Hypothalamus (tissue), 51 donors: ENCODE results near the gene CGB1.
"Not testable (repeated sequence)": the region's sequence is repeated elsewhere in the genome, so short reads cannot be mapped to it uniquely, and the experiment has no call there.

Experiments used
- DNase-seq, 51 donors: peaks; one replicate each; lab custom pipeline; 2025; lab: John Stamatoyannopoulos, UW

The CGB1 gene

DNA sequence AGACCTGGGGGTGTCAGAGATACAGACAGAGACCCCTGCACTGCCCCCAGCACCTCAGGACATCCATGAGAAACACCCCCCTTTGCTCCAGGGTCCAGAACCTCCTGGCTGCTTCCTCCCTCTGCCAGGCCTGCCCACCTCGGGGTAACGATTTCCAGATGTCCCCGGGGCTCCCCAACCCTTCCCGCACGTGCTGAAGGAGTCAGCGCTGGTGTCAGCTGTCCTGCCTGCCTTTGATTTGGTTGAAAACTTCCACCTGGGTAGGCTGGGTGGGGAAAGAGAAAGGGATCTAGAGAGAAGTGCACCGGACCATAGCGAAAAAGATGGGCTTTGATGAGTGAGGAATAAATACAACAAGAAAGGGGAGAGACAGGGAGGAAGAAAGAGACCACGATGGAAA is 22.4 kb upstream of the CGB1 start:
- no peak for DNase-seq

DNA sequence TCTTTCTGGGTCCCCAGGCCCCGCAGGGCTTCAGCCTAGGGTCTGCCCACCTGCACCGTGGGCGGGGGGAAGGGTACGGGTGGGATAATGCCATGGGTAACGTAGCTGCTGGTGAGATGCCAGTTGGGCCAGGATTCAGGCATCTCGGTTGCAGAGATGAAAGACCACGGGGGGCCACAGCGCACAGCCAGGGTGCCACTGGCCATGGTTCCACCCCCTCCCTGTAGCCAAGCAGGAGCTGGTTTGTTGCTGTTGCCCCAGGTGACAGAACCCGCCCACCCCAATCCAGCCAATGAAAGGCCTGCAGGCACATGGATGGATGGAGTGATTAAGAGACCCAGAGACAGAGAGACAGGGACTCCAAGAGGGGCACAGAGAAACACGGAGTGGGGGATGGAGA is 21.9 kb upstream of the CGB1 start:
- DNase-seq, result no peak

DNA sequence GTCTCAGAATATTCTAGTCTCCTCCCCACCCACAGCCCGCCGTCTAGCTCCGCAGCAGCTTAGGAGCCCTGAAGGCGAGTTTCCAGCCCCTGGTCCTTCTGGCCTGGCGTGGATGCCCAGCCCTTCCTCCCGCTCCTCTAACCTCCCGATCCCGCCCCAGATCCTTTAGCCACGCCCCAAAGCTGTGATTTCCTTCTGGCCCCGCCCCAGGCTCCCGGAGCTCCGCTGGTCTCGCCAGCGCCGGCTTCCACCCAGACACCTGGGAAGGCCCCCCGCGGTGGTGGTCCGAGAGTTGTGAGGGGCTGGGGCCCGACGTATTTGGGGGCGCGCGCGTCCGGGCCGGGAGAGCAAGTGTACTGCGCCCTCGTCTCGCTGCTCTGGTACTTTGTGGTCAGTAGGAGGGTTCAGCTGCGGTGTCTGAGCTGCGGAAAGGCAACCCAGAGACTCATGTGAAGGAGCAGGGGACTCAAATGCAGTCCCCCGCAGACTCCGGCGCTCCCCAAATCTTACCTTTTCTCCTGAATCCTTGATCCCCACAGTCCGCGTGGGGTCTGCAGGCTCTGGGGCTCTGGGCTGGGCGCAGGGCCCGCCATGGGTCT is 21.0 kb upstream of the CGB1 start, which contains the start of gene CGB7:
Gene CGB7, minus strand, starts transcription at position 114 of the 599 bp plus-strand sequence. CDS start 2,374 bp downstream, outside the sequence.
- DNase-seq, result peak in 8 of 51 donors; percentile 0 to 18 (median 14)

DNA sequence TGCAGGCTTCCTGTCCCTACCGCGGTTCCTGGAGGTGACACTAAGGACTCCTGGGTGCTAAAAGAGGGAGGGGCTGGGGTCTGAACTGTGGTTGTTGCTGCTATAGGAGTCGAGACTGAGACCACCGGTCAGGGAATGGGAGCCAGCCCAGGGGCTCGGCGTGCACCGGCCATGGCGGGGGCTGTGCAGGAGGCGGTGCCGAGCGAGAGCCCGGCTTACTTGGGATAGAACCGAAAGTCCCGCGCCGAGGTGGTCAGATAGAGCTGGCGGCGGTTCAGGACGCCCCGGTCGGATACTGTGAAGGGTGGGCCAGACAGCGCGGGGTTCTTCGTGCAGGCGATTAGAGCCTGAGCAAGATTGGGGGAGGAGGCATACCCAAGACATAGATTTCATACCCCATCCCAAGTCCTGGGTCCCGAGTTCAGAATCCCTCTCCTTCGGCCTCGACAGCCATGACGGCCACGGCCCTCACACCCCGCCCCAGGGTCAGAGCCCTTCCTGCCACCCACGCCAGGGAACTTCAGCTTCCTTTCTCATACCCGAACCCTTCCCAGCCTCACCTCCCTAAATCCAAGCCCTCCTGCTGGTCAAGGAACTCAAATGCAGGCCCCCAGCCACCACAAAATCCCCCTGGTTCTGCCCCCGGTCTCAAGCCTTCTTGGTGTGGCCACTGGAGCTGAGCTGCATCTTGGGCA is 20.4 kb upstream of the CGB1 start:
- not testable (repeated sequence) for DNase-seq

DNA sequence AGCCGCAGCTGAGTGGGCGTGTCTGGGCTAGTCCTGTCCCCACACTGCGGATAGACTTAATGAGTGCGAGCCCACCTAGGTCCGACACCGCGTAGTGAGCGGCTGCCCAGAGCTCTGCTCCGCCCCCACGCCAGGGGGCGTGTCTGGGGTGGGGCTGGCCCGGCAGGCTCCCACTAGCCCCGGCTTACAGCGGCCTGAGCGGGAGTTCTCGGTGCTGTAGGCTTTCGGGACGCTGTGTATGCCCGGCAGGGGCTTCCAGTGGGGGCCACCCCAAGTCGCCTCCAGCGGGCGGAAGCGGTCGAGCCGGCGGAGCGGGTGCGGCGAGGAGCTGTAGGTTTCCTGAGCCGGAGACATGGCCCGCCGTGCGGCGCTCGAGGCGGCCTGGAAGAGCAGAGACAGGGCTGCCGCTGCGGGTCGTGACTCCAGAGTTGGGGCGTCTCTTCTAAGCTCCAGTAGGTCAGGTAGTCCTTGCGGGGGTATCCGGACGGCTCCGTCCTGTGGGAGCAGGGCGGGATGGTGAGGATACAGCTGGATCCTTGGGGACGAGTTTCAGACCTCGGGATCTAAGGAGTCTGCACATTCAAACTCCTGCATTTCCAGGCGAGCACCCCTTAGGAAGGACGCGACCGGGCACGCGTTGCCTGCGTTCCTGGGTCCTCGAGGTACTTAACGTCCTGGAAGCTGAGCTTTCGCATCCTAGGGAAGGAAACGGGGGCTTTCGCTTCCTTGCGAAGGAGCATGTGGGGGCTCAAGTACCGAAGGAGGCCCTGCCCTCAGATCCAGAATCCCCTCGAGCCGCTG is 19.6 kb upstream of the CGB1 start:
- DNase-seq, result peak in 12 of 51 donors; percentile 1 to 32 (median 7)

DNA sequence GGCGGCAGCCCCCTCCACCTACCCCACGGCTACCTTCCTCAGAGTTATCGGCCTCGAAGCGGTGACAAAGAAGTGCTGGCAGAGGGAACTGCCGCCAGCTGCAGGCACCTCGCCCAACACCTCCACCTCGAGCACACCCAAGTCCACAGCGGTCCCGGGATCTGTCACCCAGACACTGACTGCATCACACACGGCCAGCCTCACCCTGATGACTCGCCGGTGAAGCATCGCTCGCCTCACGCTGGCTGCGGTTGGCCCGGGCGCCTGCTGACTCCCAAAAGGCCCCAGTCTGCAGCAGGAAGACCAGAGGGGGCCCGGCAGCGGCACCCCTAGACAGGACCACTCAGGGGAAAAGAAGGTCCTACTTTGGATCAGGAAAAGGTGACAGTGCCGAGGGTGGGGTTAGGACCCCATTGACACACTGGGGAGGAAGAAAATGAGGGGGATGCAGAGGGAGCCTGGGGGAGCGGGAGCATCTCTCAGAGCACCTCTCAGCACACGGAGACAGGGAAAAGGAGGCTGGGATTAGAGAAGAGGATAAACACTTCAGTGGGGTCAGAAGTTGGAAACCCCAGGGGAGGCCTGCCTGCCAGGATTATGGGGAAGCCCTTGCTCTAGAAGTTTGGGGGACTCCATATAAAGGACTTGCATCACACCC is 13.8 kb upstream of the CGB1 start:
- not testable (repeated sequence) for DNase-seq

DNA sequence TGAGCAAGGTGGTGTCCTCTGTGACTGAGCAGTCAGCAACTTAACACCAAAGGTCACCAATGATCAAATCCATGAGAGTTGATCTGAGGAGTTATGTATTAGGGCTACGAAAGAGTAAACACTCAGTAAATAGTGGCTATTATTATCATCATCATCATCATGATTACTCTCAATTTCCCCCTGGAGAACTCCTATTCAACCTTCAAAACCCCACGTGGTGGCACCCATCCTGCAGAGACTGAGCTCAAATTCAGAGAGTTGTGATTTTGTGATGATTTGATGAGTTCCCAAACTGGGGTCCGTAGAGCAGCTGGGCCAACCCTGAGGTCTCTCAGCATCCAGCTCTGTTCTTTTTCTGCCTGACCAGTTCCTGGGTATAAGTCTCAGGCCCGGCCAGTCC is 13.1 kb upstream of the CGB1 start:
- not testable (repeated sequence) for DNase-seq

DNA sequence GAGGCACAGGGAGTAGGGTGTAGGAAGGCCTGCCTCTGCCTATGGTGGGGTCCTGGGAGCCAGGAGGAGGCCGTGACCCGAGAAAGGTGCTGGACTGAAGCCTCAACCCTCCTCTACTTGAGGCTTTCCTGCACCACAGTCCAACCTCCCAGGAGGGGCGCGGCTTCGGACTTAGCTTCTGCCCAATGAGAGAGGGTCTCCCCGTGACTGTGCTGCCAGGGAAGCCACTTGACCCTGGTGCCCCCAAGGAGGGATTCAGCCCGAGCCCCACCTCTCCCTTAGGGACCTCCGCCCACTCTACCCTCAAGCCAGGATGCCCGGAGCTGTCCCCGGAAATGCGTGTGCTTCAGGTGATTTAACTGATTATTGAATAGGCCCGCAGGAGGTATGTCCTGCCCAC is 12.3 kb upstream of the CGB1 start, which contains the start of gene CGB8:
Gene CGB8, minus strand, starts transcription at position 101 of the 400 bp plus-strand sequence. CDS start 372 bp downstream, outside the sequence.
- not testable (repeated sequence) for DNase-seq

DNA sequence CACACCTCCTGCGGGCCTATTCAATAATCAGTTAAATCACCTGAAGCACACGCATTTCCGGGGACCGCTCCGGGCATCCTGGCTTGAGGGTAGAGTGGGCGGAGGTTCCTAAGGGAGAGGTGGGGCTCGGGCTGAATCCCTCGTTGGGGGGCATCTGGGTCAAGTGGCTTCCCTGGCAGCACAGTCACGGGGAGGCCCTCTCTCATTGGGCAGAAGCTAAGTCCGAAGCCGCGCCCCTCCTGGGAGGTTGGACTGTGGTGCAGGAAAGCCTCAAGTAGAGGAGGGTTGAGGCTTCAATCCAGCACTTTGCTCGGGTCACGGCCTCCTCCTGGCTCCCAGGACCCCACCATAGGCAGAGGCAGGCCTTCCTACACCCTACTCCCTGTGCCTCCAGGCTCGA is 6.9 kb upstream of the CGB1 start, which contains the start of gene CGB5:
Gene CGB5, plus strand, starts transcription at position 301 of the 400 bp plus-strand sequence. CDS start 362 bp downstream, outside the sequence.
- not testable (repeated sequence) for DNase-seq

DNA sequence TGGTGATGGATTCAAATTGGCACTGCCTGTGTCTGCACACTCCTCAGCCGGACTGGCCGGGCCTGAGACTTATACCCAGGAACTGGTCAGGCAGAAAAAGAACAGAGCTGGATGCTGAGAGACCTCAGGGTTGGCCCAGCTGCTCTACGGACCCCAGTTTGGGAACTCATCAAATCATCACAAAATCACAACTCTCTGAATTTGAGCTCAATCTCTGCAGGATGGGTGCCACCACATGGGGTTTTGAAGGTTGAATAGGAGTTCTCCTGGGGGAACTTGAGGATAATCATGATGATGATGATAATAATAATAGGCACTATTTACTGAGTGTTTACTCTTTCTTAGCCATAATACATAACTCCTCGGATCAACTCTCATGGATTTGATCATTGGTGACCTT is 6.0 kb upstream of the CGB1 start:
- DNase-seq, result not testable (repeated sequence)

DNA sequence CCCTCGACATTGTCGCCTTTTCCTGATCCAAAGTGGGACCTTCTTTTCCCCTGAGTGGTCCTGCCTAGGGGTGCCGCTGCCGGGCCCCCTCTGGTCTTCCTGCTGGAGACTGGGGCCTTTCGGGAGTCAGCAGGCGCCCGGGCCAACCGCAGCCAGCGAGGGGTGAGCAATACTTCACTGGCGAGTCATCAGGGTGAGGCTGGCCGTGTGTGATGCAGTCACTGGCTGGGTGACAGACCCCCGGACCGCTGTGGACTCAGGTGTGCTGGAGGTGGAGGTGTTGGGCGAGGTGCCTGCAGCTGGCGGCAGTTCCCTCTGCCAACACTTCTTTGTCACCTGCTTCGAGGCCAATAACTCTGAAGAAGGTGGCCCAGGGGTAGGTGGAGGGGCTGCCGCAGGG is 5.5 kb upstream of the CGB1 start:
- no peak for DNase-seq

DNA sequence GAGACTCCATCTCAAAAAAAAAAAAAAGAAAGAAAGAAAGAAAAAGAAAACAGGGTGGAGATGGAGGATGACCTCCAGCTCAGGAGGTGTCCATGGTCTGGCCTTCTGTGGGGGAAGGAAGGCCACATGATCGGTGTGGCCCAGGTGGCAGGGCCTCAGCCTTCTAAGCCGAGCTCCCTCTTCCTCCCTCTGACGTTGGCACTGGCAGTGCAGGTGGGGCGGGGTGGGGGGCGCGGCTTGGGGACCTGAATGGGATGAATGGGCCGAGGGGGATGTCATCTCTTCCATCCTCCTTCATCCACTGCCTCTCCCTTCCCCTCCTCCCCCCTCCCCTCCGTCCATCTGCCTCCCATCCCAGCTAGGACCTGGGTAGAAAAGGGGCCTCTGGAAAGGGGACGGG is 3.0 kb upstream of the CGB1 start:
- not testable (repeated sequence) for DNase-seq

DNA sequence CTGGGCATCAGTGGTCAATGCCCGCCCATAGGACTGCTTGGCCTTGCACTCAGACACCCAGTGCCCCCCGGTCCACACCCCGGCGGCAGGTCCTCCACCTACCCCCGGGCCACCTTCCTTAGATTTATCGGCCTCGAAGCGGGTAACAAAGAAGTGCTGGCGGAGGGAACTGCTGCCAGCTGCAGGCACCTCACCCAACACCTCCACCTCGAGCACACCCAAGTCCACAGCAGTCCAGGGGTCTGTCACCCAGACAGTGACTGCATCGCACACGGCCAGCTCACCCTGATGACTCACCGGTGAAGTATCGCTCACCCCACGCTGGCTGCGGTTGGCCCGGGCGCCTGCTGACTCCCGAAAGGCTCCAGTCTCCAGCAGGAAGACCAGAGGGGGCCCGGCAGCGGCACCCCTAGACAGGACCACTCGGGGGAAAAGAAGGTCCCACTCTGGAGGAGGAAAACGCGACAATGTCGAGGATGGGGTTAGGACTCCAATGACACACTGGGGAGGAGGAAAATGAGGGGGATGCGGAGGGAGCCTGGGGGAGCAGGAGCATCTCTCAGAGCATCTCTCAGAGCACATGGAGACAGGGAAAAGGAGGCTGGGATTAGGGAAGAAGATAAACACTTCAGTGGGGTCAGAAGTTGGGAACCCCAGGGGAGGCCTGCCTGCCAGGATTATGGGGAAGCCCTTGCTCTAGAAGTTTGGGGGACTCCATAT is 2.0 kb upstream of the CGB1 start:
- DNase-seq, result not testable (repeated sequence)

DNA sequence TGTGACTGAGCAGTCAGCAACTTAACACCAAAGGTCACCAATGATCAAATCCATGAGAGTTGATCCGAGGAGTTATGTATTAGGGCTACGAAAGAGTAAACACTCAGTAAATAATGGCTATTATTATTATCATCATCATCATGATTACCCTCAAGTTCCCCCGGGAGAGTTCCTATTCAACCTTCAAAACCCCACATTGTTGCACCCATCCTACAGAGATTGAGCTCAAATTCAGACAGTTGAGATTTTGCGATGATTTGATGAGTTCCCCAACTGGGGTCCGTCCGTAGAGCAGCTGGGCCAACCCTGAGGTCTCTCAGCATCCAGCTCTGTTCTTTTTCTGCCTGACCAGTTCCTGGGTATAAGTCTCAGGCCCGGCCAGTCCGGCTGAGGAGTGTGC is 1.4 kb upstream of the CGB1 start:
- not testable (repeated sequence) for DNase-seq

DNA sequence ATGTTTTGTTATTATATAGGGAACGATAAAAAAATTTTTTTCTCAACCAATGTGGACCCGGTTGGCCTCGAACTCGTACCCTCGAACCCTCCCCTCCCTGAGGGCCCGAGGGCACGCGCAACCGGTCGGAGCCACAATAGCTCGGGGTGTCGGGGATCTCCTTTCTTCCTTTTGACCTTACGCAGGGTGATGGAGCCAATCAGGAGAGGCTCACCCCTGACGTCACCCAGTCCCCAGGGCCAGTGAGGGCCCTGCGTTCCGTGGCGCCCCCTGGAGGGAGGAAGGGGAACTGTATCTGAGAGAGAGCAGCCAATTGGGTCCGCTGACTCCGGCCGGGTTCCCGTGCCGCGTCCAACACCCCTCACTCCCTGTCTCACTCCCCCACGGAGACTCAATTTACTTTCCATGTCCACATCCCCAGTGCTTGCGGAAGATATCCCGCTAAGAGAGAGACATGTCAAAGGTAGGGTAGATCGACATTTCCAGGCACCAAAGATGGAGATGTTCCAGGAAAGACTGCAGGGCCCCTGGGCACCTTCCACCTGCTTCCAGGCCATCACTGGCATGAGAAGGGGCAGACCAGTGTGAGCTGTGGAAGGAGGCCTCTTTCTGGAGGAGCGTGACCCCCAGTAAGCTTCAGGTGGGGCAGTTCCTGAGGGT is 4.9 kb downstream of the CGB1 start, which contains the start of gene CGB2:
Gene CGB2, plus strand, starts transcription at position 249 of the 660 bp plus-strand sequence. Its CDS starts 206 bp downstream, at position 455.
- DNase-seq, result peak in 1 of 51 donors; percentile 5

DNA sequence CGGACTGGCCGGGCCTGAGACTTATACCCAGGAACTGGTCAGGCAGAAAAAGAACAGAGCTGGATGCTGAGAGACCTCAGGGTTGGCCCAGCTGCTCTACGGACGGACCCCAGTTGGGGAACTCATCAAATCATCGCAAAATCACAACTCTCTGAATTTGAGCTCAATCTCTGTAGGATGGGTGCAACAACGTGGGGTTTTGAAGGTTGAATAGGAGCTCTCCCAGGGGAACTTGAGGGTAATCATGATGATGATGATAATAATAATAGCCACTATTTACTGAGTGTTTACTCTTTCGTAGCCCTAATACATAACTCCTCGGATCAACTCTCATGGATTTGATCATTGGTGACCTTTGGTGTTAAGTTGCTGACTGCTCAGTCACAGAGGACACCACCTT is 6.4 kb downstream of the CGB1 start:
- not testable (repeated sequence) for DNase-seq

DNA sequence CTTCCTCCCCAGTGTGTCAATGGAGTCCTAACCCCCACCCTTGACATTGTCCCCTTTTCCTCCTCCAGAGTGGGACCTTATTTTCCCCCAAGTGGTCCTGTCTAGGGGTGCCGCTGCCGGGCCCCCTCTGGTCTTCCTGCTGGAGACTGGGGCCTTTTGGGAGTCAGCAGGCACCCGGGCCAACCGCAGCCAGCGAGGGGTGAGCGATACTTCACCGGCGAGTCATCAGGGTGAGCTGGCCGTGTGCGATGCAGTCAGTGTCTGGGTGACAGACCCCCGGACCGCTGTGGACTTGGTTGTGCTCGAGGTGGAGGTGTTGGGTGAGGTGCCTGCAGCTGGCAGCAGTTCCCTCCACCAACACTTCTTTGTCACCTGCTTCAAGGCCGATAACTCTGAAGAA is 6.9 kb downstream of the CGB1 start:
- not testable (repeated sequence) for DNase-seq

DNA sequence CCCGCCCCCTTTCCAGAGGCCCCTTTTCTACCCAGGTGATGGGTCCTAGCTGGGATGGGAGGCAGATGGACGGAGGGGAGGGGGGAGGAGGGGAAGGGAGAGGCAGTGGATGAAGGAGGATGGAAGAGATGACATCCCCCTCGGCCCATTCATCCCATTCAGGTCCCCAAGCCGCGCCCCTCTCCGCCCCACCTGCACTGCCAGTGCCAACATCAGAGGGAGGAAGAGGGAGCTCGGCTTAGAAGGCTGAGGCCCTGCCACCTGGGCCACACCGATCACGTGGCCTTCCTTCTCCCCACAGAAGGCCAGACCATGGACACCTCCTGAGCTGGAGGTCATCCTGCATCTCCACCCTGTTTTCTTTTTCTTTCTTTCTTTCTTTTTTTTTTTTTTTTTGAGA is 8.0 kb downstream of the CGB1 start:
- not testable (repeated sequence) for DNase-seq

DNA sequence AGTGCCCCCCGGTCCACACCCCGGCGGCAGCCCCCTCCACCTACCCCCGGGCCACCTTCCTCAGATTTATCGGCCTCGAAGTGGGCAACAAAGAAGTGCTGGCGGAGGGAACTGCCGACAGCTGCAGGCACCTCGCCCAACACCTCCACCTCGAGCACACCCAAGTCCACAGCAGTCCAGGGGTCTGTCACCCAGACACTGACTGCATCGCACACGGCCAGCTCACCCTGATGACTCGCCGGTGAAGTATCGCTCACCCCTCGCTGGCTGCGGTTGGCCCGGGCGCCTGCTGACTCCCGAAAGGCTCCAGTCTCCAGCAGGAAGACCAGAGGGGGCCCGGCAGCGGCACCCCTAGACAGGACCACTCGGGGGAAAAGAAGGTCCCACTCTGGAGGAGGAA is 11.1 kb downstream of the CGB1 start:
- DNase-seq, result not testable (repeated sequence)
